Stimulated activated CD8-positive, alpha-beta memory T cell treated with anti-CD3 and anti-CD28 coated beads, Interleukin-4, amount 100 ng/mL, for 1 hour (primary cell): ENCODE data around the gene ALDH16A1.

Experiments used
- DNase-seq, 2 donors: peaks; one replicate each; pipeline ENCODE4 v3.0.0-alpha.2; 2020; ENCODE audit warnings: low read depth in 2 of 2, low spot score in 1 of 2

The ALDH16A1 gene

DNA sequence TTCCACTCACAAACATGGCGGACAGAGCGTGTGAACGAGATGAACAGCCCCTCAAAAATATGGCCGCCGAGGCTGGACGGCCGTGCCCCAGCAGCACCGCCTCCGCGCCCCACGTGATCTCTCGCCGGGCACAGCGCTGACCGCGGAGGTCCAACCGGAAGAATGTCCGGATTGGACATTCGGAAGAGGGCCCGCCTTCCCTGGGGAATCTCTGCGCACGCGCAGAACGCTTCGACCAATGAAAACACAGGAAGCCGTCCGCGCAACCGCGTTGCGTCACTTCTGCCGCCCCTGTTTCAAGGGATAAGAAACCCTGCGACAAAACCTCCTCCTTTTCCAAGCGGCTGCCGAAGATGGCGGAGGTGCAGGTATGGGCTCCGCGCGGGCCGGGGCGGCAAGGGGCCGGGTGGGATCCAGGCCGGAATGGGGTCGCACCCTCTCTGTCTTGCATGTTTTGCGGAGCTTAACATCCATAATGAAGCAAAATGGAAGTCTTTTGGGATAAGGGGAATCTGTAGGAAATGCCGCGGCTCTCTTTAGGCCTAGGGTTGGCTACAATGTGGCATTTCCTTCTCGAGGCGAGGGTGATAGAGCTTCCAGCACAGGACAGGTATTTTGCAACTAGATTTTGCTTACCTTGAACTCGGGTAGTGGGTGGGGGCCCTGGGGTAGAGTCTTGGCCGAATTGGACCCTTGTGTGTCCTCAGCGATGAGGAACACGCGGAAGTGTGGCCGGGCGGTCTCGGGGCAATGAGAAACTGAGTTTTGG, 34.4 kb downstream of the ALDH16A1 start, which contains the start of gene RPL13A:
TSS of gene RPL13A (plus strand) at position 332 of the 769 bp plus-strand sequence. CDS start at position 354, 22 bp downstream.
- DNase-seq = peak; percentile 98 to 99

DNA sequence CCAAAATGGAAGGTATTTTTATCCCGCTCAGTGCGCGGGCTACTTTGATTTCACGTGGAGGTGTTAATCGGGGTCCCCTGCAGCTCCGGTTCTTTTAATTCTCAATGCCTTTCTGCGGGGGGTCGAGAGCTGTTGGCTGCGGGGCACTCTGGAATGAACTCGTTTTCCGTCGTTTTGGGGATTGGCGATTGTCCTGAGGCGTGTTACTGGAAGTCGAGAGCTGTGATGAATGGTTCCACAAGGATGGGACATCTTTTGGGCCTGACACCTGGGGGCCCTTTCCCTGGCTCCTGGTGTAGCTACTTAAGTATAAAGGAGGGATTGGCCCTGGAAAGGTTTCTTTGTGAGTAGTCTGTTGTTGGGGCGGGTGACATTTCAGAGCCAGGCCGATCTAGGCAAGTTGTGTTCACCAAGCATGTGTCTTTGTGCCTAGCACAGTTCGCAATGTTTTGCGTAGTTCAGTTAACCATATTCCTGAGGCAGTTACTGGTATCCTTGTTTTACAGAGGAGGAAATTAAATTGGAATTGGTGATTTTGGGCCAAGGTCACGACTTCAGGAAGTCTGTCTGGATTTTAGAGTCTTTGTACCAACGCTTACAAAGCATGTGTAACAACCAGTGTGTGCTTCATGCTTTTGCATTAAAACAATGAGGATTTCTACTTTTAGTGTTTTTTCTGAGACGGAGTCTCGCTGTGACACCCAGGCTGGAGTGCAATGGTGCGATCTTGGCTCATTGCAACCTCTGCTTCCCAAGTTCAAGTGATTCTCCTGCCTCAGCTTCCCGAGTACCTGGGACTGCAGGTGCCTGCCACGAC, 35.2 kb downstream of the ALDH16A1 start:
- no peak for DNase-seq

DNA sequence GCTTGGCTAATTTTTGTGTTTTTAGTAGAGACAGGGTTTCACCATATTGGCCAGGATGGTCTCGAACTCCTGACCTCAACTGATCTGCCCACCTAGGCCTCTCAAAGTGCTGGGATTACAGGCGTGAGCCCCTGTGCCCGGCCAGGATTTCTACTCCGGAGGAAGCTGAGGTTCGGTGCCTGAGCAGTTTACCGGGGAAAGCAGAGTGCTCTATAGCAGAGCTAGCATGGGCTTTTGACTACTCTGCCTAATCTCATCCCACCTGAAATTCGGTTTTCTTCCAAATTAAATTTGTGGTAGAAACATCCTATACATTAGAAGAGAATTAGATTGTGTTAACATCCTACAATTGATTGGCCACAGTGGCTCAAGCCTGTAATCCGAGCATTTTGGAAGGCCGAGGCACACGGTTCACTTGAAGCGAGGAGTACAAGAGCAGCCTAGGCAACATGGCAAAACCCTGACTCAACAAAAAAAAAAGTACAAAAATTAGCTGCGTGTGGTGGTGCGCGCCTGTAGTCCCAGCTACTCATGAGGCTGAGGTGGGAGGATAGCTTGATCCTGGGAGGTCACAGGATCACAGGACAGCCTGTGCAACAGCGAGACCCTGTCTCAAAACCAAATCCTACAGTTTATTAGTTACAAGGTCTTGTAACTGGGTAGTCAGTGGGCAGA, 36.0 kb downstream of the ALDH16A1 start:
- no peak for DNase-seq

DNA sequence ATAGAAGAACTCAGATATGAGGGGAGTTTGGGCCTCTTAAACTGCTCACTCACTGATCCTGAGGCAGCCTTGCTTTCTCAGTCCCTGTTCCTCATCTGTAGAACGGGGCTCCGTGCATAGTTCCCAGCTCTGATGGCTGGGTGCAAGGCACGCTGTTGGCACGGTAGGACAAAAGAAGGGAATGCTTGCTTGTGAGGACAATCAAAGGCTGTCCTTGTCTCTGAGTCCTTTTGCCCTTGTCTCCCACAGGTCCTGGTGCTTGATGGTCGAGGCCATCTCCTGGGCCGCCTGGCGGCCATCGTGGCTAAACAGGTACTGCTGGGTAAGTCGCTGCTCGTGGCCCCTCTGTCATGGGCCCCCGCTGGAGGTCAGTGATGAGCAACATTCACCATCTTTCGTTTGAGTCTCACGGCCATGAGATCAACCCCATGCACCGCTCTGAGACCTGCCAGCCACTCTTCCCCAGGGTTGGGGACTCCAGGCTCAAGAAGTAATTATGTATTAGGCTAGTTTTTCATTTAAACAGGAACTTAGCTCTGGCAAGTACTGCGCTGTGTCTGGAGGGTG, 36.7 kb downstream of the ALDH16A1 start:
- DNase-seq = no peak

DNA sequence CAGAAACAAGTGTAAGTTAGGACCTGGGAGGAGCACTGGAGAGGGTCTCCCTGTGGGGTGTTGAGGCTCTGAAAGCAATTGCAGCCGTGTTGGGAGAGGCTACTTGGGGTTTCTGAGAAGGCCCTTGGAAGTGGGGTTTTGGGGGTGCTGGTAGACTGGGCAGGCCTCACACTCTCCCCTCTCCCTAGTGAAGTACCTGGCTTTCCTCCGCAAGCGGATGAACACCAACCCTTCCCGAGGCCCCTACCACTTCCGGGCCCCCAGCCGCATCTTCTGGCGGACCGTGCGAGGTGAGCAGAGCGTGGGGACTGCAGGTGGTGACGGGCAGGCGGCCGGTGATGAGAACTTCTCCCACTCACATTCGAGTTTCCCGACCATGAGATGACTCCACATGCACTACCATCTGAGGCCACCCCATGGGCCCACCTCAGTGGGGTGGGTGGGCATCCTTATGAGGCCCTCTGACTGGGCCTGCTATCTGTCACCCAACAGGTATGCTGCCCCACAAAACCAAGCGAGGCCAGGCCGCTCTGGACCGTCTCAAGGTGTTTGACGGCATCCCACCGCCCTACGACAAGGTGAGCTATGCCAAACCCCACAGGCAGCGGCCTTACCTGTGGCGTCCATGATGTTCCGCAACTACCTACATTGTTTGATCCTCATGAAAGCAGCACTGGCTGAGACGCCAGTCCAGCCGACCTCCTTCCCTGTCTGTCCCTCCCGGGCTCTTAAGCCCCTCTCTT, 37.4 kb downstream of the ALDH16A1 start:
- no peak for DNase-seq

DNA sequence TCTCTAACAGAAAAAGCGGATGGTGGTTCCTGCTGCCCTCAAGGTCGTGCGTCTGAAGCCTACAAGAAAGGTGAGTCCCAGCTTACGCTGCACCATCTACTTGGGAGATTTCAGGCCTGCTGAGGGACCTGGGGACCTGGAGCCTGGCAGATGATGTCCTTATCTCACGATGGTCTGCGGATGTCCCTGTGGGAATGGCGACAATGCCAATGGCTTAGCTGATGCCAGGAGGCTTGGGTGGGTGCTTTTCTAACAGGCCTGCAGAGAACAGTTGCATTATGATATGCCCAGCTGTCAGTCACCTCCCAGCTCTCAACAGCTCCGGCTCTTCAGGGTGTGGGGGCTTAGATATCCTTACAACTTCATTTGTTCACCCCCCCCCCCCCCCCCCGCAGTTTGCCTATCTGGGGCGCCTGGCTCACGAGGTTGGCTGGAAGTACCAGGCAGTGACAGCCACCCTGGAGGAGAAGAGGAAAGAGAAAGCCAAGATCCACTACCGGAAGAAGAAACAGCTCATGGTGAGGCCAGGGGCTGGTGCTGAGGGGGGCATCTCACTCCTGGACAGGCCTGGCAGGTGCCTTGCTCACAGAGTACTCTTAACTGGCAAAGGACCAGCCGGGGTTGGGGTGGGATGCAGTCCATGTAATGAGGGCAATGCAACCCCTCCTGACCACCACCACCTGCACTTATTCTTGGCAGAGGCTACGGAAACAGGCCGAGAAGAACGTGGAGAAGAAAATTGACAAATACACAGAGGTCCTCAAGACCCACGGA, 38.2 kb downstream of the ALDH16A1 start:
- DNase-seq = no peak

DNA sequence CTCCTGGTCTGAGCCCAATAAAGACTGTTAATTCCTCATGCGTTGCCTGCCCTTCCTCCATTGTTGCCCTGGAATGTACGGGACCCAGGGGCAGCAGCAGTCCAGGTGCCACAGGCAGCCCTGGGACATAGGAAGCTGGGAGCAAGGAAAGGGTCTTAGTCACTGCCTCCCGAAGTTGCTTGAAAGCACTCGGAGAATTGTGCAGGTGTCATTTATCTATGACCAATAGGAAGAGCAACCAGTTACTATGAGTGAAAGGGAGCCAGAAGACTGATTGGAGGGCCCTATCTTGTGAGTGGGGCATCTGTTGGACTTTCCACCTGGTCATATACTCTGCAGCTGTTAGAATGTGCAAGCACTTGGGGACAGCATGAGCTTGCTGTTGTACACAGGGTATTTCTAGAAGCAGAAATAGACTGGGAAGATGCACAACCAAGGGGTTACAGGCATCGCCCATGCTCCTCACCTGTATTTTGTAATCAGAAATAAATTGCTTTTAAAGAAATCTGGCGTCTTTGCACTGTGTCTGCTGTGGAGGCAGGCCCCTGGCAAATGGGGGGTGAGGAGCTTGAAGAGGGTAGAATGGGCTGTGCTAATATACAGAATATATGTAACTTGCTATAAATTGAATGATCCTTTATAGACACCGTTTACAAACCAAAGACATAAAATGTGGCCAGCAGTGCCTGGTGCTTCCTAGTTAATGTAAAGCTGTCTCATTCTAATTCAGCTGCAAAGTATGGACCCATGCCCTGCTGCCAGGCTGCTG, 39.0 kb downstream of the ALDH16A1 start:
- no peak for DNase-seq

DNA sequence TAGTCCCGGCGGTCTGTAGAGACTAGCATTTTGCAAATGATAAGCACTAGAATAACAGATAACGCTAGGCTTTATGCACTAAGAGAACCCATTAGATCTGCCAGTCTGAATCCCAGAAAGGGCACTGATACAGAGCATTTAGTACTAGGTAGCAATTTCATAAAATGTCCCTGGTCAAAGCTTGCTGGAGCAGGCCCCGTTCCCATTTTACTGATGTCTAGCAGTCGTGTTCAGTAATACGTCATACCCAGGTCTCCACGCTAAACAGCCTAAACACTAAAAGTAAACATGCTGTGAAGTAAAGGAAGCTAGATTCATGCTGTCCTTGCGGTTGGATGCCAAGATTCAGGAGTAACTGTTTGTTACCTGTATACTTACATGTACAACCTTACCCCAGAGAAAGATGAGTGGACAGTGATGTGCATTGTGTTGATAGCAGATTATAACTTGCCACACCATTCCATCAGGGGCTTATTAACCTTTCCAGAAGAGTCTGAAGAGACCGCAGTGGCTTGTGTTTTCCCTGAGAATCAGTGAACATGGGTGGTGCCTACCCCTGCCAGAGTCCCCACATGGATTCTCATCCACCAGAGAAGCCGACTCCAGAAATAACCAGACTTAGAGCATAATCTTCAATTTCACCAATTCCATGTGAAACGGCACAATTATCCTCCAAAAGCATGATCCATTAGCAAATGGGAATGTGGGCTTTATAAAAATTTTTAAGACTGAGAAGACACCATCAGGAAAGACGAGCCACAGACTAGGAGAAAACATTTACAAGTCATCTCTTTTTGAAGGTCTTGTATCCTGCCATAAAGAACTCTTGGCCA, 39.8 kb downstream of the ALDH16A1 start:
- DNase-seq = no peak

DNA sequence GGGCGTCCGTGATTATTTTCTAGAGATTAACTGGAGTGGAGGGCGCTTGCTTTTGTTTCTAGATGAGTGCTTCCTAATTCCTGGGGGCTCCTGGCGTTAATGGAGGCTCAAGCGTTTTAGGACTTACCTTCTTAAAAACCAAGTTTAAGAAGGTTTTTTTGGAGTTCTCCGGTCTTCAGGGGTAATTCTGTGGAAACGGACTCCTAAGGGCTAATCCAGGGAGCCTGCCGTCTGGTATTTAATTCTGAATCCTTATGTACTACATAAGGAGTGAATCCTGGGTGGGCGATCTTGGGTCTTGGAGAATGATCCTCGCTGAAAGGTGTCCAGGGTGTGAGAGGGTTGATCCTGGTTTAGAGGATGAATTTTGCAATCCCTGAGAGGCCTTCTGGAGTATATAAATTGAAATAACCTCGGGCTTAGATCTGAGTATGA, 43.6 kb downstream of the ALDH16A1 start:
- DNase-seq = no peak

DNA sequence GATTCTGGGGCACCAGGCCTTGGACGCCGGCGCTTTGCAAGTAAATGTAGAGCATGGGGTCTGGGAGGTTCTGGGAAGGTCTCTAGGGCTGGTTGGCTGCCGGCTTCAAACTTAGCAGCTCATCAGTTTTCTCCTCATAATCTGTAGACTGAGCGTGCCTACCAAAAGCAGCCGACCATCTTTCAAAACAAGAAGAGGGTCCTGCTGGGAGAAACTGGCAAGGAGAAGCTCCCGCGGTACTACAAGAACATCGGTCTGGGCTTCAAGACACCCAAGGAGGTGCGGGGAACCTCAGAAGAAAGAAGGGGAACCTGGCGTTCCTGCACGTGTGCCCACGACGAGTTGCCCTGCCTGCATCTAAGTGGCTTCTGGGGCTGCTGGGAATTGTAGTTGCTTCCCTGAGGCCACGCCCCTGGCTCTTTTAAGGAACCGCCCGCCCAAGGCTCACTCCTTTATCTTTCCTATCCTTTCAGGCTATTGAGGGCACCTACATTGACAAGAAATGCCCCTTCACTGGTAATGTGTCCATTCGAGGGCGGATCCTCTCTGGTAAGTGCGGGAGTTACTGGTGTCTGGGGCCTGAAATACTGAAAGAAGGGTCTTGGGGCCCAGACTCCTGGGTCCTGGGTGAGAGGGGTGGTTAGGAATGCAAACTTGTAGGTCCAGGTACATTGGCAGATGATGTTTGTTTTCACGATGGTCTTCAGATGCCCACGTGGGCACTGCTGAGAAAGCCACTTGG, 44.2 kb downstream of the ALDH16A1 start:
- DNase-seq = peak in 1 of 2 donors; percentile 47

DNA sequence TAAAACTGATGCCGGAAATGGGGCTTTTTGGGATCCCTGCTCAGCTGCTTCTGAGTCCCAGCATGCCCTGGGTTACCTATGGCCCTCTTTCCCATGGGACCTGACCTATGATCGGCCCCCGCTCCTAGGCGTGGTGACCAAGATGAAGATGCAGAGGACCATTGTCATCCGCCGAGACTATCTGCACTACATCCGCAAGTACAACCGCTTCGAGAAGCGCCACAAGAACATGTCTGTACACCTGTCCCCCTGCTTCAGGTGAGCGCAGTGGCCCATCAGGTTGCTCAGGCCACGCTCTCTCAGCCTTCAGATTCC, 44.7 kb downstream of the ALDH16A1 start:
- DNase-seq = no peak

DNA sequence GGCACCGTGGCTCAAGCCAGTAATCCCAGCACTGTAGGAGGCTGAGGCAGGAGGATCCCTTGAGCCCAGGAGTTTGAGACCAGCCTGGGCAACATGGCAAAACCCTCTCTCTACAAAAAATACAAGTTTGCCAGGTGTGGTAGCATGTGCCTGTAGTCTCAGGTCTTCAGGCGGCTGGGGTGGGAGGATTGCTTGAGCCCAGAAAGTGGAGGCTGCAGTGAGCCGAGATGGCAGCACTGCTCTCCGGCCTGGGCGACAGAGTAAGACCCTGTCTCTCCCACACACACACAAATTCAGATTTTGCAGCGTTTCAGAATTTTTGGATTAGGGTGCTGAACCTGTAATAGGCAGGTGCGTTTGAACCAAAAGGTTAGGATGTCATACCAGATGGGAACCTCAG, 45.5 kb downstream of the ALDH16A1 start:
- DNase-seq = no peak

DNA sequence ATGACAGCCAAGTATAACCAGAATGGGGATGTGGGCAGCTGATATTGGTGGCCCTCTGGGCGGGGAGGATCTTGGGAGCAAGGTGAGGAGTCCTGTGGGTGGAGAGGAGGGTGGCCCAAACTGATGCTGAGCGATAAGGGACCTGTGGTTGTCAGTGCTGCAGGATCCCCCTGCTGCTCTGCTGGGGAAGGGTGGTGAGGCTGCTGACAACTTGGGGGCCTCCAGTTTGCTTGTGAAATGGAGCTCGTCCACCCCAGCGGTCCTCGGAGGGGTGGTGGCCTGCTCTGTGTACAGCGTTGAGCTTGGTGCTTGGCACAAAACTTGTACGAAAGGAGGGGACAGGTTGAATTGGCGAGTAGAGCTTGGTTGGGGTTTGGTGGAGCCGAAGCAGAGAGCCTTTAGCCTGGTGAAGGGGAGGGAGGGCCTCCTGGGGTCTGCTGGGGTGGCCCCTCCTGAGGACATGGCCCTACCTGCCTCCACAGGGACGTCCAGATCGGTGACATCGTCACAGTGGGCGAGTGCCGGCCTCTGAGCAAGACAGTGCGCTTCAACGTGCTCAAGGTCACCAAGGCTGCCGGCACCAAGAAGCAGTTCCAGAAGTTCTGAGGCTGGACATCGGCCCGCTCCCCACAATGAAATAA, 46.1 kb downstream of the ALDH16A1 start:
- no peak for DNase-seq

DNA sequence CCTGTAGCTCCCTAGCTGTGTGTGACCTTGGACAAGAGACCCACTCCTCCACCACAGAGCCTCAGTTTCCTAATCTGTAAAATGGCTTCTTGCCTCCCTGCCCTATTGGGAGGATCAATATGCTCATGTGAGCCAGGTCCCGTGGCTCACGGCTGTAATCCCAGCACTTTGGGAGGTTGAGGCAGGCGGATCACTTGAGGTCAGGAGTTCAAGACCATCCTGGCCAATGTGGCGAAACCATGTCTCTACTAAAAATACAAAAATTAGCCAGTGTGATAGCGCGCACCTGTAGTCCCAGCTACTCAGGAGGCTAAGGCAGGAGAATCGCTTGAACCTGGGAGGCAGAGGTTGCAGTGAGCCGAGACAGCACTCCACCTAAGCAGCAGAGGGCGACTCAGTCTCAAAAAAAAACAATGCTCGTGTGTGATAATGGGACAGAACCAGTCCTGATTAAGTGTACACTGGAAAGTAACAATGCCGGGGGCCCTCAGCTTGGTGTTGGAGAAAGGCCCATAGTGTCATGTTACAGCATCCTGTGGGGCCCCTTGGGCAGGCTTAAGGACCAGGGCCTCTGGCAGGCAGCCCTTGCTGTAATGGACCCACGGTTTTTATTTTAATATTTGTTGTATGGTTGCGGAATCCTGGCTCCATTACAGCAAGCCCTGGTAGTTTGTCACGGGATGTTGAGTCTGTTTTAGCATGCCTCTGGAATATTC, 50.0 kb downstream of the ALDH16A1 start:
- no peak for DNase-seq

DNA sequence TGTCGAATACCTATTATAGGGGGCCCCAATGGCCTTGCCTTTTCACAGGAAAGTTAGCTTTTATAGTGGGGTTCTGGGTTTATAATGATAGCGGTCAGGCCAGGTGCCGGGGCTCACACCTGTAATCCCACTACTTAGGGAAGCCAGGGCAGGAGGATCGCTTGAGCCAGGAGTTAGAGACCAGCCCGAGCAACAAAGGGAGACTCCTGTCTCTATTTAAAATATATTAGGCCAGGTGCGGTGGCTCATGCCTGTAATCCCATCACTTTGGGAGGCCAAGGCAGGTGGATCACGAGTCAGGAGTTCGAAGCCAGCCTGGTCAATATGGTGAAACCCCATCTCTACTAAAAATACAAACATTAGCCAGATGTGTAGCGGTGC, 50.5 kb downstream of the ALDH16A1 start:
- no peak for DNase-seq

DNA sequence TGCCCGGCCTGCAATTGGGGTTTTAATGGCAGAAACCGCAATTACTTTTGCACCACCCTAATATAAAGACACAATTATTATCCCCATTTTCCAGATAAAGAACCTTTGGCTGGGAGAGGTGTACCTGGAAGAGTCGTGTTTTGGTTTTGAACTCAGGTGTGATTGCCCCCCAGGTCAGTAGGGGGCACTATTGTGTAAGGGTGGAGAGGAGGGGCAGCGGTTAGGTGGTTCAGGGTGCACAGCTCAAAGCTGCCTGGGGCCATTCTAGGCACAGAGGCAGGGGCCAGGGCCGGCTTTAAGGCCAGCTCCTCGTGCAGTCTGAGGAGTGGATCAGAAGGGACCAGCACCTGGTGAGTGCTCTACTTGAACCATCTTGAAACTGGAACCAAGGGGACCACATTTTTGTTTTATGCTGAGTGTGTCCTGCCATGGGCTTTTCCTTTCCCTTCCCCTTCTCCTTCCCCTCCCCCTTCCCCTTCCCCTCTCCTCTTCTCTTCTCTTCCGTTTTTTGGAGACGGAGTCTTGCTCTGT, 53.6 kb downstream of the ALDH16A1 start:
- DNase-seq = peak in 1 of 2 donors; percentile 61
